NCI-H1436 (cell line): ENCODE data around the gene BCL6B.

Experiments used
- DNase-seq: peaks from one replicate; lab custom pipeline; 2025; lab: John Stamatoyannopoulos, UW

Gene BCL6B

DNA sequence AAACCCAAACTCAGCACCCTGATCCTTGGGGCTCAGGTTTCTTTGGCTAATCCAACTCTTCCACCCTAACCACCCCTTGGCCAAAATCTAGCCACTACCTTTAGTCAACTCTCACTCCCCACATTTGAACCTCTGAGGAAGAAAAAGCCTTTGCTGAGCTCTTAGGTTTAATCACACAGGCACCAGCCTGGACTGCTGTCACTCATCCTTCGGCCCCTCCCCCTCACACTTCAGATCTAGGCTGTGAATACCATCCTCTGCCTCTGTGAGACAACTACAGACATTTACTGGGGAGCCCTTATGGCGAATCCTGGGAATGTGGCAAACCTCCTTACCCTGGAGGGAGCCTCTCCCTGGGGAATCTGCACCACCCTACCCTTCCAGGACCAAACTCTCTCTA, 15.7 kb upstream of the BCL6B start:
- DNase-seq: no peak

DNA sequence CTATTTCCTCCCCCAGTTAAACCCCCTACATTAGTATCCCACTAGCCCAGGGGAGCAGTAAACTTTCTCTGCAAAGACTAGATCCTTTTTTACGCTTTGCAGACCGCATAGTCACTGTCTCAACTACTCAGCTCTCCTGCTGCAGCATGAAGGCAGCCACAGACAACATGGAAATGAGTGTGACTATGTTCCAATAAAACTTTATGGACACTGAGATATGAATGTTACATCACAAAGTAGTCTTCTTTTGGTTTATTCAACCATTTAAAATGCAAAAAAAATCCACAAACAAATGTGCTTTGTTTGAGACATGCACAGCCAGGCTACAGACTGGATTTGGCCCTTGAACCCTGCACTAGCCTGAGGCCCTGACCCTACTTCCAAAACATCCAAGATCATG, 12.3 kb upstream of the BCL6B start:
- no peak for DNase-seq

DNA sequence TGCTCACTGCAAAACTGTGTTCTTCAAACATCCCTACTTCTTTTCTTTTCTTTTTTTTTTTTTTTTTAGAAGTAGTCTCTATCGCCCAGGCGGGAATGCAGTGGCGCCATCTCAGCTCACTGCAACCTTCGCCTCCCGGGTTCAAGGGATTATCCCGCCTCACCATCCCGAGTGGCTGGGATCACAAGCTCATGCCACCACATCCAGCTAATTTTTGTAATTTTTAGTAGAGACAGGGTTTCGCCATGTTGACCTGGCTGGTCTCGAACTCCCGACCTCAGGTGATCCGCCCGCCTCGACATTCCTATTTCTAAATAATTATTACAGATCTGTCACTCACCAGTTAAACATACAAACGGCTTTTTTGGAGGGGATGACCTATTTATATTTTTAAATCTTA, 11.4 kb upstream of the BCL6B start:
- no peak for DNase-seq

DNA sequence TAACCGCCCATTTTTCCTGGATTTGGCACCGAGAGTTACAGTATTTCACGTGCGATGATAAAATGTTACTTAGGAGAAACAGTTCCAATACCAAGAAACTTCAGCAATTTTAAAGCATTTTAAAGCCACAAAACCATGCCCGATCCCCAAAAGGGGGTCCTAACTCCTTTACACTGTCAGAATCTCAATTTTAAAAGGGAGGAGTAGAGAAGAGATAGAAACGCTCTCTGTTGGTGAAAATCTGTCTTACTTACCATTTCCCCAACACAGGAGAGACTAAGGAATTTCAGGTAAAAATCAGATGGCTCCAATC, 11.0 kb upstream of the BCL6B start:
- no peak for DNase-seq

DNA sequence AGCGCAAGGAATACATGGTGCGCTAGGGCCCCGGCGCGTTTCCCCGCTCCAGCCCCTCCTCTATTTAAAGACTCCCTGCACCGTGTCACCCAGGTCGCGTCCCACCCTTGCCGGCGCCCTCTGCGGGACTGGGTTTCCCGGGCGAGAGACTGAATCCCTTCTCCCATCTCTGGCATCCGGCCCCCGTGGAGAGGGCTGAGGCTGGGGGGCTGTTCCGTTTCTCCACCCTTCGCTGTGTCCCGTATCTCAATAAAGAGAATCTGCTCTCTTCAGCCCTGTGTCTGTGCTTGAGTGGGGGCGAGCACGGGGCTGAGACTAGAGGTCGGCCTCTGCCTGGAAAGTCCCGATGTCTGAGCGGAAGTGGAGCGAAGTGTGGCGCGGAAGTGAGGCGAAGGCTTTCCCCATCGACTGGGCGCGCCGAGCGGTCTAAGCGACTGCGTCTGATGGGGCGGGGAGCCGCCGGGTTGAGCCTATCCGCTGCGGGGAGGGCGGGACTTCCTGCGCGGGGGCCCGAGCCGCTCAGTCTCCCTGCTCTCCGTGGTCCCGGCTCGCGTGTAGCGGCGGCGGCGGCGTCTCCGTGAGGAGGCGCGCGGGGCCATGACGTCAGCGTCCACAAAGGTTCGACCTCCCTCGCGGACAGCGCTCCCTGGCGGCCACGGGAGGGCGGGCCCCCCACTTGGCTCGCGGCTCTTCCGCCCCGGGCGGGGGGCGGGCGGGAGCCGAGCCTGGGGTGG, 8.4 kb upstream of the BCL6B start:
- DNase-seq: peak; percentile 91

DNA sequence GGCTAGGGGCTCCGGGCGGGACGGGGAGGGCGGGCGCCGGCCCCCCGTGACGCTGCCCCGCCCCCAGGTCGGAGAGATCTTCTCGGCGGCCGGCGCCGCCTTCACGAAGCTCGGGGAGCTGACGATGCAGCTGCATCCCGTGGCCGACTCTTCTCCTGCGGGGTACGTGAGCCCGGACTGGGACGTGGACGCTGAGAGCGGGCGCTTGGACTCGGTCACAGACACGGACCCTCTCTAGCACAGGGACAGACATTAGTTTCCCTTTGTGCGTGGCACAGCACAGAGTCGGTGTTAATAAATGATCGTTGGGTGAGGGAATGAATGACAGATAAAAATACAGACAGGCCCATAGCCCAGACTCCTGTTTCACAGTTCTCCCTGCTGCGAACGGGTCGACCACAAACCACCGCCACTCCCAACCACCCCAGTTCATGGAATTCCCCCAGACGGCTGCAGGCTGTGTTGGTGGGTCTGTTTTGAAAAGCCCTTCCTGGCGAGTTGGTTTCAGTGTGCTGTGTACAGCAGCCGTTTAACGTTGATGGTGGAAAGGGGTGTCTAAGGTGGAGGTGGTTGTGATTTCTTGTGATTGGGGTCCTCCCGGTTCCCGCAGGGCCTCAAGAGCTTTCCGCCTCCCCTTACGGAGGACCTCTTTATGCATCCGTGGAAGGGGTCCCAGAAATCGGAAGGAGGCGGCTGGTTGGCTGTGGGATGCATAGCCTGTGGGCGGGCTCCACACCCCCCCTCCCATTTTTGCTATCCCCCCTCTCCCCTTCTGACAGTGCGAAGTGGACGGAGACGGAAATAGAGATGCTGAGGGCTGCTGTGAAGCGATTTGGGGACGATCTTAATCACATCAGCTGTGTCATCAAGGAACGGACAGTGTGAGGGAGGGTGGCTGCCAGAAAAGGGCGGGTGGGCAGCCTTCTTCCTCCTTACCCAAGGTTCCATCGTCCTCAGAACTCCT, 7.6 kb upstream of the BCL6B start:
- DNase-seq: no peak

DNA sequence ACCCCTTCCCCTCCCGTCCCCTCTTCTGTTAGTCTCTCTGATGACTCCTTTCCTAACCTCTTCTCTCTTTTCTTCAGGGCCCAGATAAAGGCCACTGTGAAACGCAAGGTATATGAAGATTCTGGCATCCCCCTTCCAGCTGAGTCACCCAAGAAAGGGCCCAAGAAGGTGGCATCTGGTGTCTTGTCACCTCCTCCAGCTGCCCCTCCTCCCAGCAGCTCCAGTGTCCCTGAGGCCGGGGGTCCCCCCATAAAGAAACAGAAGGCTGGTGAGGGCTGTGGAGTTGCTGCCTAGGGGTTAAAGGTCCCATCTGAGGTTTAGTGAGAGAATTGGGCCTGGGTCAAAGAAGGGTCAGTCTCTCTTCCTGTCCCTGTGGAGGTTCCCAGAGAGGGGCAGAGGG, 6.4 kb upstream of the BCL6B start:
- DNase-seq: no peak

DNA sequence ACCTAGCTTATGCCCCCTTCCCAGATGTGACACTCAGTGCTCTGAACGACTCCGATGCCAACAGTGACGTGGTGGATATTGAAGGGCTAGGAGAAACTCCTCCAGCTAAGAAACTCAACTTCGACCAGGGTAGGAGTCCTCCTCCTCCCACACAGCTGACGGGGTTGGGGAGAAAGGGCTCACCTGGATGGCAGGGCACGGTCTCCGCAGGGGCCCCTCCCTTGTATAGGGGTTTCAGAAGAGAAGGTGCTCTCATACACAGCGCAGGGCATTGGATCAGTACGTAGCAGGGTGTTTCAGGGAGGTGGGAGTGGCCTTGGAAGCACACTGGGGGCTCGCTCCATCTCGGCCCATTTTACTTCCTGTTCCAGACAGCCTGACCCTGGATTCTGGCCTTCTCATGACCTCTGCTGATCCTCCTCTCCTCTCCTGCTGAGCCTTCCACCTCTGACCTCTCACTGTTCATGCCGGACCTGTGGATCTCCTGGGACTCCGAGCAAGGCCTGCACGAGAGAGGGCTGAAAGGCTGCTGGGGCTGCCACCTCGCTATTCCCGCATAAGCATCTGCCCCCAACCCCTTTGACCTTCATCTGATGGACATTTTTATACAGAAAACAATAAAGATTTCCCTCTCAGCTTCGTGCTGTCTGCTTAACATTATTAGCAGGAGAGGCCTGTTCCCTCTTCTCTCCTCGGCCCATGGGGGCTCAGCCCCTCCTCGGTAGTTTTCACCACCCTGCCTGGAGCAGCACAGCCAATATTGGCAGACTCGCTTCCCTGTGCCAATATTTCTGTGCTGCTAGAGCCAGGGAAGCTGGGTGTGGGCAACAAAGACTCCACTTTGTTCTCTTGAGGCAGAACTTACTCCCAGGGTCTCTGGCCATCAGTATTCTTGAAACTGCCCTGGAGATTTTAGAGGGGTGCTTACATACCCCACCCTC, 5.7 kb upstream of the BCL6B start:
- no peak for DNase-seq

DNA sequence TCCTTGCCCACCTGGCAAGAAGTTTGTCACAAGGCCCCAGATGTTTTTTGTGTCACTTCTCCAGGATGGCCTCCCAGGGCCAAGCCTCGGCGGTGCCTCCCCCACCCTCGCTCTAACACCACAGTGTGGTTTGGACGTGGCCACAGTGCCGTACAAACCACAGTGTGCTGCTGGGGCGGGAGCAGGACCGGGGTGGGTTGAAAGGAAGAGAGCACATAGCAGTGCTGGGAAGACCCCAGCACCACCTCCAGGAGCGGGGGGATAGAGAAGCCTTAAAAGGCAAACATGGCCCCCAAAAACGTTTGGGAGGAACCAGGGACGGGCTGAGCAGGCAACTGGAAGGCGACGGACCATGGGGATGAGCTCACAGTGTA, 5.0 kb upstream of the BCL6B start:
- no peak for DNase-seq

DNA sequence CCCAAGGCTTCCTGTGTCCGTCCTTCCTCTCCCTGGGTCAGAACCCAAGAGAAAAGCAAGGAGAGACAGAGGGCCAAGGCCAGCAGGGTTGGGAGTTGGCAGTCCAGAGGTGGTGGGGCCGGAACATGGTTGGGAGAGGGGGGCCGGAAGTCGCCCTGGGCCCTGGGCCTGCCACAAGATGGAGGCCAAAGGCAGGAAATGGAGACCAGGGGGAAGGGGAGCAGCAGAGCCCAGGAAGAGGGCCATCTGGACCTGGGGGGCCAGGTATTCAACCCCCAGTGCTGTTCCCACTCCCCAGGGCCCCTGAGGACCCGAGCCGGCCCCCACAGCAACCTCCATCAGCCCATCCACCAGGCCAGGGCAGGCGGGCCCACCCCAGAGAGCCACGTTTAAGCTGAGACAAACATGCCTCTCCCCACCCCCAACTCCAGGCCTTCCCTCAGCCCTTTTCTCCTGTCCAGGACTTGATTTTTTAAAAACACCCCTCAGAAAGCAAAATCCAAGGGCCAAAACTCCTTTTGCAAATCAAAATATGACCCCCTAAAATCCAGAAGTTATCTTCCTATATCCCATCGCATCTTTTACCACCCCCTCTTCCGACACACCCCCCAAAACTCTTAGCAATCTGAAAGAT, 4.4 kb upstream of the BCL6B start:
- DNase-seq: no peak

DNA sequence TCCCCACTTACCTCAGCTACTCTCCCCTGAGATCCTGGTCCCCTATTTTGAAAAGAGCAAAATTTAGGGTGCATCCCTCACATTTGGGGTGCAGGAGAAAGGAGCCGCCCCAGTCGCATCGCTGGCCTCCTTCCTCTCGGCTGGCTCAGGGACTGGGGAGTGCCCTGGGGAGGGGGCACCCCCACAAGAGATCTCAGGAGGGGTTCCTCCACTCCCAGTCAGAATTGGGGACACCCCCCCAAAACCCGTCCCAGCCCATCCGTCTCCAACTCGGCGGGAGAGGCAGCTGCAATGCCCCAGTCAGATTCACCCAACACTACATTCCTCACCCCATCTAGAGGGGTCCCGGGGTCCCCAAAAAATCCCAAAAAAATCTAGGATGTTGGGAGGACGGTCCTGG, 3.5 kb upstream of the BCL6B start:
- no peak for DNase-seq

DNA sequence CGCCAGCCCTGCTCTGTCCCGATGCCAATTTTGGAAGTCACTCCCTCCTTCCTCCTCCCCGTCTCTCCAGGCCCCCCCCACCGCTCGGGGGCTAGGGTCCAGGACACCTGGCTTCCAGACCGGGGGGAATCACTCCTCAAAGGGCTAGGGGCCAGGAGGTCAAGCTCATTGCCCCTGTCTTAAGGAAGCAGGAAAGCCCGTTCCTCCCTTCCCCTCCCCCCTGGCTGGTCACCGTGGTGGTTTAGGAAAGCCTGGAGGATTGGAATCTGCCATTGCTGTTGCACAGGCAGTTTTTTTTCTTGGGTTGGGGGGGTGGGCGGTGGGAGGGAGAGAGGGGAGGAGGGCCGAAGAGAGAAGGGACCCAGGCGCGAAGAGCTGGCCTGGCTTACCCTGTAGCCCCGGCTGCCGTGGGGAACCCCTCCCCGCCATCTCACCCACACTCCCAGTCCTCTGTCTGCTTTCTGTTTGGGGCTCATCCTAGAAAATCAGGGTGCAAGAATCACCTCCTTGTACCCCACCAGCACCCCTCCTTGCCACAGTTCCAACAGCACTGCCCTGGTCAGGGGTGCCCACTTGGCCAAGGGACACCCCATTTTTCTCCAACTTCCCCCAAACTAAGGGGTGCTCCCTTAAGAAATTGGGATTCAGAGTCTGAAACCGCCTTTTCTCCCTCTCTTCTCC, 2.9 kb upstream of the BCL6B start:
- peak; percentile 48 for DNase-seq

DNA sequence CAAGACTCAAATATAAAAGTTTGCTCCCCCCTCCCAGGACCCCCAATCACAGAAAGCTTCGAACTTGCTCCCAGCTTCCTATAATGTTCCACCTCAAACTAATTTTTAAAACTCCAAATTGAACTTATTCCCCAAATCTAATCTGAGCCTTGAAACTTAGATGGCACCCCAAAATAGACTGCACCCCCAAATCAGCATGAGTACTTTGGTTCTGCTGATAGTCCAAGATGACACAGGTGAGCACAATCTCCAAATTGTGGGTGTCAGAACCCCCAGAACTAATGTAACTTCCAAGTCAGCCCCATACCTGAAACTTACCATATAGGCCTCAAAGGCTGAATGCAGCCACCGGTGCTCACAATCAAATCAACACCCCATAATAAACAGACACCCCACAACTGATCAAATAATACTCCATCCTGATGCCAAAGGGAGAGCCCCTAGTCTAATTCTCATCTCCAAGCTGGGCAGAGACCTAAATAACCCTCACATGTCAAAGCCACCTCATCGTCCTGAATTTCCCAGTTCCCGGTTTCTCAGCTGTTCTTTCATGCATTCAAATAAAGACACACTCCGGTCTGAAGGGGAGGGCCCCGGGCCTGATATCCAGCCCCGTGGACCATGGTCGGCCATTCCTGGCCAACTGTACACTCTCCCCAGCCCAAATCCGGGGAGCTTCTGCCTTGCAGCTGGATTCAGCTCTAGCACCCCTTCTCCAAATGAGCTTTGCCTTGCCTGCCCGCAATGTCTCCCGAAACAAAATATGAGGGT, 1.8 kb upstream of the BCL6B start:
- no peak for DNase-seq

DNA sequence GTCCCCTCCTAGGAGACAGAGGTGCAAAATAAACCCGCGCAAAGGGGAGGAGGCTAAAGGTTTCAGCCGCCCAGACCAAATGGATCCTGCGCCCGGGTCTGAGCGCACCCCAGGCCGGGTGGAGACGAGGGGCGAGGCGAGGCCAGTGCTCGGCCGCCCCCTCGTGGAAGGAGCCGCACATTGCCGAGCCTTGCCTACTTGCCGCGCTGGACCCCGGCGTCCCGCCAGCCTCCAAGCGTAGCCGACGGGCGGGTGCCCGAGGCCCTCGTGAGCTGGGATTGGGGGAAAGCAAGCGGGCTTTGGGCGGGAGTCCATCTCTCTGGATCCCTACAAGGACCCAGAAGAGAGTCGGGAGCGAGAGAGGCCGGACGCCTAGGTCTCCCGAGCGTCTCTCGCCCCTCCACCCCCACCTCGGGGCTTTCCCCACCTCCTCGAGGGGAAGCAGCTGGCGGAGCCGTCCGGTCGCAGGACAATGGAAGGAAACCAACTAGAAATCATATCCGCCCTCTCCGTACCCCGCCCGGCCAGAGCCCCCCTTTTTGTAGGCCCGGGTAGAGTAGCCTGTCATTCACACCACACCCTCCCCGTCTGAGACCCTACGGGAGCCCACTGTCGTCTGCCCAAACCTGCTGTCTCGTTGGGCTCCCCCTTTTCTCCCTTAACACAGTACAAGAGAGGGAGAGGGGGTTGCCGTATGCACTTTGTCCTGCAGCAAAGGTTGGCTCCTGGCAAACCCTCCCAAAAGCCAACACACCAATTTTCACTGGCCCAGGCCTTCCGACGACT, 664 bp upstream of the BCL6B start:
- DNase-seq: peak; percentile 72

DNA sequence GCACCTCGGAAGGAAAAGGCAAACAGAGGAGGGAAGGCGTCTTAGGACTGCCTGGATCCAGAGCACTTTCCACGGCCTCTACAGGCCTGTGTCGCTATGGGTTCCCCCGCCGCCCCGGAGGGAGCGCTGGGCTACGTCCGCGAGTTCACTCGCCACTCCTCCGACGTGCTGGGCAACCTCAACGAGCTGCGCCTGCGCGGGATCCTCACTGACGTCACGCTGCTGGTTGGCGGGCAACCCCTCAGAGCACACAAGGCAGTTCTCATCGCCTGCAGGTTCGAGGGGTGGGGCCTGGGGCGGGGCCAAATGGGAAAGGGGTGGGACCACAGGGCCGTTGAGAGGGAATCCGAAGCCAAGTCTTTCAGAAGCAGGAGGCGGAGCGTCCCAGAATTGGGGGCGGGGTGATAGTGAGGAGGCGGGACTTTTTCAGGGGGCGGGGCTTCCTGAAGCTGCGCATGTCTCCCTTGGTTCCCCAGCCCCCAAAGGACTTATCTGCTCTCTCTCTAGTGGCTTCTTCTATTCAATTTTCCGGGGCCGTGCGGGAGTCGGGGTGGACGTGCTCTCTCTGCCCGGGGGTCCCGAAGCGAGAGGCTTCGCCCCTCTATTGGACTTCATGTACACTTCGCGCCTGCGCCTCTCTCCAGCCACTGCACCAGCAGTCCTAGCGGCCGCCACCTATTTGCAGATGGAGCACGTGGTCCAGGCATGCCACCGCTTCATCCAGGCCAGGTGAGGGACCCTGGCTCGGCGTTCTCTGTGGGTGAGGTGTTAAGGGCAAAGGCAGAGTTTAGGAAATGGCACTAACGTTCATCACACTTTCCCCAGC, 939 bp downstream of the BCL6B start:
- no peak for DNase-seq

DNA sequence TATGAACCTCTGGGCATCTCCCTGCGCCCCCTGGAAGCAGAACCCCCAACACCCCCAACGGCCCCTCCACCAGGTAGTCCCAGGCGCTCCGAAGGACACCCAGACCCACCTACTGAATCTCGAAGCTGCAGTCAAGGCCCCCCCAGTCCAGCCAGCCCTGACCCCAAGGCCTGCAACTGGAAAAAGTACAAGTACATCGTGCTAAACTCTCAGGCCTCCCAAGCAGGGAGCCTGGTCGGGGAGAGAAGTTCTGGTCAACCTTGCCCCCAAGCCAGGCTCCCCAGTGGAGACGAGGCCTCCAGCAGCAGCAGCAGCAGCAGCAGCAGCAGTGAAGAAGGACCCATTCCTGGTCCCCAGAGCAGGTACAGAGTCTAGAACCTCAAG, 1.5 kb downstream of the BCL6B start:
- no peak for DNase-seq

DNA sequence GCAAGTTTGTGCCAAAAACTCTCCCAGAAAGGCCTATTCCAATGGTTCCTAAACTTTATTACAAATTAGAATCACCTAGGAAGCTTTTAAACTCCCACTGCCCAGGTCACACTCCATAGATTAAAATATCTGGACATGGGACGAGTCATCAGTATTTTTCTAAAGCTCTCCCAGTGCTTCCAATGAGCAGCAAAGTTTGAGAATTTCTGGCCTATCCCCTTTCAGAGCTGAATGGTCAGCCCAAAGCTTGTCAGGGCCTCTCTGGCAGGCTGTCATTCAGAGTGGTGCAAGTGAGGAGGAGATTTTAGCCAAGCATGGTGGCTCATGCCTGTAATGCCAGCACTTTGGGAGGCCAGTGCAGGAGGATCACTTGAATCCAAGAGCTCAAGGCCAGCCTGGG, 2.4 kb downstream of the BCL6B start:
- DNase-seq: no peak

DNA sequence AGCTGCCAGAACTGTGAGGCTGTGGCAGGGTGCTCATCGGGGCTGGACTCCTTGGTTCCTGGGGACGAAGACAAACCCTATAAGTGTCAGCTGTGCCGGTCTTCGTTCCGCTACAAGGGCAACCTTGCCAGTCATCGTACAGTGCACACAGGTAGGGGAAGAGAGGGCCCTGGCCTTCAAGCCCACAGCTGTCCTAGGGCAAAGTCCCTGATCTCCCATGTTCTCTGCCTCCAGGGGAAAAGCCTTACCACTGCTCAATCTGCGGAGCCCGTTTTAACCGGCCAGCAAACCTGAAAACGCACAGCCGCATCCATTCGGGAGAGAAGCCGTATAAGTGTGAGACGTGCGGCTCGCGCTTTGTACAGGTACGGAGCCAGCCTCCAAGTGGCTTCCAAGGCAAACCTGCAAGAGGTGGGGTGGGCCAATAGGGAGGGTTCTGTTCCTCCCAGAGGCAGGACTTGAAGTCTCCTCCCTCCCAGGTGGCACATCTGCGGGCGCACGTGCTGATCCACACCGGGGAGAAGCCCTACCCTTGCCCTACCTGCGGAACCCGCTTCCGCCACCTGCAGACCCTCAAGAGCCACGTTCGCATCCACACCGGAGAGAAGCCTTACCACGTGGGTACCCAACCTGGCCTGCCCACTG, 3.7 kb downstream of the BCL6B start:
- no peak for DNase-seq
